Measurements from ENCODE around the gene PTPRG. TPM values are rescaled to one million over a fixed set of nuclear protein-coding genes. Genes with fewer than 3 reads are reported as not detected.

Gene PTPRG
- total RNA-seq, 1 experiment from 2014 or later, result 69.3 TPM

GRCh38 chr3:61808526-61808925, 247.2 kb downstream of the PTPRG start:
- no CpG with 5 or more reads among the region's 5 CpGs for WGBS (ENCODE audit: extremely low coverage, insufficient read length, low lambda C conversion rate)
- no peaks in the 10 kb centered on the region for H3K36me3 Mint-ChIP-seq (ENCODE audit: insufficient read depth in 1 of 3, low read depth in 3 of 3)
- no peak overlapping the region for H2BK20ac ChIP-seq (ENCODE audit: low read depth, low read length, poor library complexity, severe bottlenecking)
- H3K56ac ChIP-seq (ENCODE audit: insufficient read length, low read depth, low read length), result no peak overlapping the region
- H3K9ac ChIP-seq (ENCODE audit: extremely low read depth, insufficient read length, low read length), result no peak overlapping the region
- H4K91ac ChIP-seq (ENCODE audit: insufficient read length, low read depth, low read length), result no peak overlapping the region
- no peaks in the 10 kb centered on the region for H4K20me1 ChIP-seq (ENCODE audit: control insufficient read depth, insufficient read depth, insufficient read length)
- H4K8ac ChIP-seq (replicated peaks; ENCODE audit: insufficient read length, low read depth, low read length), result no peak overlapping the region
- H2BK120ac ChIP-seq (ENCODE audit: low read depth, low read length, poor library complexity, severe bottlenecking), result no peak overlapping the region
- H2BK5ac ChIP-seq (ENCODE audit: insufficient read length, low read length), result no peak overlapping the region
- DNase-seq, result no peak
- TF ChIP-seq CTCF (conservative IDR thresholded peaks at IDR 0.05), result no peak
- peaks cover 9% of the 10 kb centered on the region; the same call in 1 of the 2 replicates for H3K4me1 ChIP-seq (ENCODE audit: insufficient read depth, low read length)
- no peaks in the 10 kb centered on the region for H3K23me2 ChIP-seq (ENCODE audit: insufficient read length, low read depth, low read length, poor library complexity, severe bottlenecking)
- H3K27me3 Mint-ChIP-seq (ENCODE audit: low read depth), result no peaks in the 10 kb centered on the region
- no peak overlapping the region for H3K4me2 ChIP-seq (ENCODE audit: insufficient read depth, insufficient read length, low read length)
- peaks cover 14% of the 10 kb centered on the region; the same call in 1 of the 2 replicates for H3K79me2 ChIP-seq (ENCODE audit: insufficient read depth, low read length)
- H2BK15ac ChIP-seq (ENCODE audit: low read depth, low read length), result no peak overlapping the region
- no peaks in the 10 kb centered on the region for H3K9me3 Mint-ChIP-seq
- H3K9me3 ChIP-seq (ENCODE audit: control insufficient read depth, low read depth, low read length), result no peaks in the 10 kb centered on the region
- H3K27me3 ChIP-seq (ENCODE audit: insufficient read depth, low read length), result no peaks in the 10 kb centered on the region
- no peak overlapping the region for H3T11ph ChIP-seq (ENCODE audit: low read length)
- no peak overlapping the region for H3K4ac ChIP-seq (ENCODE audit: low read depth, low read length)
- H2AFZ ChIP-seq (ENCODE audit: low read length), result no peak overlapping the region
- no peak overlapping the region for H3K18ac ChIP-seq (ENCODE audit: insufficient read length, low read depth, low read length)
- H3K4me1 Mint-ChIP-seq, result peaks cover 68% of the 10 kb centered on the region in 2 experiments
- H3K27ac Mint-ChIP-seq, result 0 out of 7 replicates have a peak overlapping the region, but pooled peaks of 1 of the 3 experiments have one; percentile 37
- peaks cover 6% of the 10 kb centered on the region for H3K79me1 ChIP-seq (ENCODE audit: insufficient read depth, low read depth, low read length, poor library complexity, severe bottlenecking)
- H3K4me3 Mint-ChIP-seq, result no peak overlapping the region
- no peak overlapping the region for H3K23ac ChIP-seq (ENCODE audit: insufficient read length, low read depth, low read length)
- no peak overlapping the region for H3K27ac ChIP-seq (ENCODE audit: insufficient read length, low read depth, low read length)
- no peak overlapping the region for H4K5ac ChIP-seq (ENCODE audit: insufficient read length, low read depth, low read length)
- no peak overlapping the region for H2BK12ac ChIP-seq (ENCODE audit: insufficient read length, low read depth, low read length)
- H2AK5ac ChIP-seq (ENCODE audit: insufficient read length, low read length), result no peak overlapping the region
- no peak overlapping the region for H3K14ac ChIP-seq (ENCODE audit: insufficient read depth, low read length)
